Mesenchymal stem cell (in vitro differentiated cells and primary cell): ENCODE data around the gene ERN1.

Source experiments
- DNase-seq: peaks from one replicate; pipeline ENCODE4 v3.0.0-alpha.2; 2013
- H2AFZ ChIP-seq: one replicate; pipeline ENCODE4 v1.6.1; 2013; ENCODE audit warnings: low read depth, mild to moderate bottlenecking, control low read depth, inconsistent platforms, low read length, moderate library complexity
- H2AK5ac ChIP-seq: 2 replicates; pipeline ENCODE4 v1.6.1; 2013; ENCODE audit warnings: low read length, moderate library complexity, mild to moderate bottlenecking, inconsistent platforms; ENCODE audit not compliant: severe bottlenecking
- H2BK120ac ChIP-seq: one replicate; pipeline ENCODE4 v1.6.1; 2013; ENCODE audit warnings: low read depth, mild to moderate bottlenecking, inconsistent platforms, low read length, moderate library complexity
- H2BK12ac ChIP-seq, 2 experiments: one replicate each; pipeline ENCODE4 v1.6.1; 2013; ENCODE audit warnings: inconsistent platforms in 2 of 2, low read length in 2 of 2, mild to moderate bottlenecking in 2 of 2, moderate library complexity in 2 of 2, control low read depth in 1 of 2
- H2BK15ac ChIP-seq: one replicate; pipeline ENCODE4 v1.6.1; 2013; ENCODE audit warnings: mild to moderate bottlenecking, low read depth, inconsistent platforms; ENCODE audit not compliant: poor library complexity, severe bottlenecking
- H2BK5ac ChIP-seq: 2 replicates; pipeline ENCODE4 v1.6.1; 2013; ENCODE audit warnings: low read depth, mild to moderate bottlenecking, low read length, control low read depth, inconsistent platforms; ENCODE audit not compliant: poor library complexity, severe bottlenecking
- H3K14ac ChIP-seq, 2 experiments: one replicate each; pipeline ENCODE4 v1.6.1; 2013; ENCODE audit warnings: inconsistent platforms in 2 of 2, low read length in 2 of 2, control low read depth in 1 of 2, mild to moderate bottlenecking in 1 of 2, moderate library complexity in 1 of 2
- H3K18ac ChIP-seq, 2 experiments: one replicate each; pipeline ENCODE4 v1.6.1; 2013; ENCODE audit warnings: inconsistent platforms in 2 of 2, low read length in 2 of 2, control low read depth in 1 of 2, low read depth in 1 of 2, mild to moderate bottlenecking in 1 of 2
- H3K23ac ChIP-seq, 2 experiments: one replicate each; pipeline ENCODE4 v1.6.1; 2013; ENCODE audit warnings: inconsistent platforms in 2 of 2, low read length in 2 of 2, mild to moderate bottlenecking in 2 of 2, moderate library complexity in 2 of 2, control low read depth in 1 of 2
- H3K27ac ChIP-seq: 2 replicates; pipeline ENCODE4 v1.5.1; 2013; ENCODE audit warnings: mild to moderate bottlenecking, moderate library complexity, low read length, control low read depth, inconsistent platforms; ENCODE audit not compliant: poor library complexity, severe bottlenecking
- H3K27me3 ChIP-seq, 2 experiments: 2 replicates each; pipeline versions ENCODE4 v1.6.1 to v1.7.0; 2013; ENCODE audit warnings: low read length in 2 of 2, mild to moderate bottlenecking in 2 of 2, moderate library complexity in 2 of 2, control low read depth in 1 of 2, inconsistent platforms in 1 of 2; ENCODE audit not compliant: control insufficient read depth in 1 of 2, insufficient read depth in 1 of 2
- H3K36me3 ChIP-seq, 2 experiments: 2 replicates each; pipeline versions ENCODE4 v1.6.1 to v1.7.0; 2013; ENCODE audit warnings: low read length in 2 of 2, control low read depth in 1 of 2, inconsistent platforms in 1 of 2, low read depth in 1 of 2, mild to moderate bottlenecking in 1 of 2; ENCODE audit not compliant: insufficient read depth in 2 of 2, control insufficient read depth in 1 of 2
- H3K4ac ChIP-seq, 2 experiments: one replicate each; pipeline ENCODE4 v1.6.1; 2013; ENCODE audit warnings: inconsistent platforms in 2 of 2, low read length in 2 of 2, mild to moderate bottlenecking in 2 of 2, moderate library complexity in 2 of 2, control low read depth in 1 of 2, low read depth in 1 of 2
- H3K4me1 ChIP-seq: 2 replicates; pipeline ENCODE4 v1.6.1; 2013; ENCODE audit warnings: low read depth, low read length, control low read depth; ENCODE audit not compliant: control insufficient read depth, insufficient read depth
- H3K4me2 ChIP-seq: 2 replicates; pipeline ENCODE4 v1.6.1; 2013; ENCODE audit warnings: low read length, mild to moderate bottlenecking, inconsistent platforms; ENCODE audit not compliant: poor library complexity, severe bottlenecking
- H3K4me3 ChIP-seq, 2 experiments: 2 replicates each; pipeline versions ENCODE4 v1.5.1 to v1.7.0; 2013; ENCODE audit warnings: low read length in 2 of 2, mild to moderate bottlenecking in 2 of 2, control low read depth in 1 of 2, low read depth in 1 of 2; ENCODE audit not compliant: insufficient read depth in 1 of 2
- H3K79me1 ChIP-seq: replicated peaks from 2 replicates; pipeline ENCODE4 v1.6.1; 2013; ENCODE audit warnings: mild to moderate bottlenecking, control low read depth, low read length, inconsistent platforms; ENCODE audit not compliant: poor library complexity, severe bottlenecking
- H3K9ac ChIP-seq: 2 replicates; pipeline ENCODE4 v1.7.0; 2013; ENCODE audit warnings: mild to moderate bottlenecking, low read length, moderate library complexity
- H3K9me3 ChIP-seq: 2 replicates; pipeline ENCODE4 v1.7.0; 2013; ENCODE audit warnings: mild to moderate bottlenecking, low read length; ENCODE audit not compliant: control insufficient read depth
- H4K8ac ChIP-seq: one replicate; pipeline ENCODE4 v1.6.1; 2013; ENCODE audit warnings: inconsistent platforms, mild to moderate bottlenecking, low read length, moderate library complexity
- H4K91ac ChIP-seq: one replicate; pipeline ENCODE4 v1.6.1; 2013; ENCODE audit warnings: mild to moderate bottlenecking, low read length, inconsistent platforms
- WGBS: methylation state at CpG from one replicate; pipeline ENCODE4 v1.1.7; 2013; ENCODE audit warnings: mixed read lengths; 5-methylcytosine and 5-hydroxymethylcytosine counted together

Gene ERN1

GRCh38 chr17:64074704-64075426 is 55.1 kb downstream of the ERN1 start:
- Histone ChIP-seq H3K79me1 (no peaks in the 10 kb centered on the region), H2AFZ (no peak overlapping the region), H3K4me2 (peak overlapping the region; percentile 31), H4K91ac (no peak overlapping the region), H3K9ac (no peak overlapping the region), H2BK15ac (no peak overlapping the region), H3K27me3 (no peaks in the 10 kb centered on the region), H3K4me3 (no peak overlapping the region), H2BK120ac (no peak overlapping the region), H2AK5ac (no peak overlapping the region), H3K27ac (peak overlapping the region; percentile 72), H3K4me1 (peaks cover 8% of the 10 kb centered on the region), H3K36me3 (peaks cover 16 to 67% of the 10 kb centered on the region in 2 experiments), H3K23ac (no peak overlapping the region), H3K4ac (no peak overlapping the region), H3K14ac (no peak overlapping the region), H3K18ac (no peak overlapping the region), H2BK5ac (no peak overlapping the region), H3K9me3 (peaks cover 11% of the 10 kb centered on the region), H2BK12ac (no peak overlapping the region), H4K8ac (no peak overlapping the region)
- 99% methylated on average over 6 of the region's 6 CpGs for WGBS
- peak; percentile 88 for DNase-seq

- no peaks in the 10 kb centered on the region for H3K27me3 ChIP-seq
- H3K4me1 ChIP-seq = peaks cover 8% of the 10 kb centered on the region
- H4K91ac ChIP-seq = no peak overlapping the region
- no peak overlapping the region for H3K23ac ChIP-seq
- no peak overlapping the region for H2BK5ac ChIP-seq
- H4K8ac ChIP-seq = no peak overlapping the region
- 96% methylated on average over 6 of the region's 9 CpGs for WGBS
- no peak overlapping the region for H2AFZ ChIP-seq
- no peaks in the 10 kb centered on the region for H3K79me1 ChIP-seq
- H3K27ac ChIP-seq = peak overlapping the region; percentile 72
- DNase-seq = no peak
- no peak overlapping the region for H2BK120ac ChIP-seq
- H3K9ac ChIP-seq = no peak overlapping the region
- H2AK5ac ChIP-seq = peak overlapping the region; percentile 29
- peaks cover 19% of the 10 kb centered on the region for H3K9me3 ChIP-seq
- H2BK15ac ChIP-seq = no peak overlapping the region
- H3K18ac ChIP-seq = no peak overlapping the region
- no peak overlapping the region for H3K14ac ChIP-seq
- H3K36me3 ChIP-seq = peaks cover 22 to 67% of the 10 kb centered on the region in 2 experiments
- H3K4me3 ChIP-seq = no peak overlapping the region
- H3K4ac ChIP-seq = no peak overlapping the region
- H2BK12ac ChIP-seq = no peak overlapping the region
- no peak overlapping the region for H3K4me2 ChIP-seq
Observed at GRCh38 chr17:64073771-64074703, 55.9 kb downstream of the ERN1 start.

DNA sequence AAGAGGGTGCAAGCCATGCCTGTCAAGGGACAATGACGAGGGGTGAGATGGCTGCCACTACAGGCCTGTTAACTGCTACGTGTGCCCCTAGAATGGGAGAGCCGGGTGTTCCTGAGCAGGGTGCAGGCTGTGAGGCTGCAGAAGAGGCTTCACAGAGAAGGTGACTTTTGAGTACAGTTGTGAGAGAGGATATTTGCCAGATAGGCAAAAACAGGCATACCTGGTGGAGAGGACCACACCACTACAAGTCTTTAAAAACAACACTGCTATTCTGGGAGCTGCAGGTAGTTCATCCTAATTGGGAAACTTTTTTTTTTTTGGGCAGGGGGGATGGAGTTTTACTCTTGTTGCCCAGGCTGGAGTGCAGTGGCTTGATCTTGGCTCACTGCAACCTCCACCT is 58.8 kb downstream of the ERN1 start:
- Histone ChIP-seq H3K27ac (no peak overlapping the region), H3K9me3 (peaks cover 26% of the 10 kb centered on the region), H3K79me1 (no peaks in the 10 kb centered on the region), H2BK15ac (no peak overlapping the region), H3K4me2 (no peak overlapping the region), H3K4me1 (peaks cover 8% of the 10 kb centered on the region), H2AFZ (no peak overlapping the region), H4K91ac (no peak overlapping the region), H3K14ac (no peak overlapping the region), H3K9ac (no peak overlapping the region), H2BK120ac (no peak overlapping the region), H3K27me3 (no peaks in the 10 kb centered on the region), H3K4me3 (no peak overlapping the region), H2BK12ac (no peak overlapping the region), H2AK5ac (no peak overlapping the region), H3K23ac (no peak overlapping the region), H3K18ac (no peak overlapping the region), H3K36me3 (peaks cover 29 to 75% of the 10 kb centered on the region in 2 experiments), H4K8ac (no peak overlapping the region), H3K4ac (no peak overlapping the region), H2BK5ac (no peak overlapping the region)
- 85% methylated on average over 3 of the region's 3 CpGs for WGBS
- DNase-seq = no peak

DNA sequence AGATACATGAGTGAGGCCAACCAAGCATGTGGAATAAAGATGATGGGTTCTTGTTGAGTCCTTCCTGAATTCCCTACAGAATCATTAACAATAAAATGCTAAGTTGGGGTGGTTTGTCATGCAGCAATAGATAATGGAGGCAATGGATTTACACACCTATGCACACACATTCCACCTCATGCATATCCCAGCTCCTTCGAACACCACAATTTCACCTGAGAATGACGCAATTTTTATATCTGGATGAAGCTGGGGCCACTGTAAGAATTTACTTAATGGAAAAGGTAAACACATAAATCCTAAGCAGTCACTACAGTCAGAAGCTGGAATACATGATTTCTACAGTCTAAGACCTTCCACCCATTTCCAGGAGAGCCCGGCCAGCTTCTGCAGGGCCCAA is 59.7 kb downstream of the ERN1 start:
- 100% methylated on average over 3 of the region's 3 CpGs for WGBS

More for the DNA sequence above, 59.7 kb downstream of the ERN1 start:
- no peak overlapping the region for H2BK5ac ChIP-seq
- H3K4me3 ChIP-seq = no peak overlapping the region
- H2AK5ac ChIP-seq = no peak overlapping the region
- H4K8ac ChIP-seq = no peak overlapping the region
- no peak overlapping the region for H3K14ac ChIP-seq
- peaks cover 29 to 84% of the 10 kb centered on the region in 2 experiments for H3K36me3 ChIP-seq
- H3K23ac ChIP-seq = no peak overlapping the region
- no peak overlapping the region for H2BK15ac ChIP-seq
- DNase-seq = no peak
- no peak overlapping the region for H3K18ac ChIP-seq
- H3K79me1 ChIP-seq = no peaks in the 10 kb centered on the region
- no peak overlapping the region for H2BK12ac ChIP-seq
- no peak overlapping the region for H2AFZ ChIP-seq
- no peak overlapping the region for H4K91ac ChIP-seq
- no peak overlapping the region for H2BK120ac ChIP-seq
- no peak overlapping the region for H3K9ac ChIP-seq
- H3K9me3 ChIP-seq = peaks cover 26% of the 10 kb centered on the region
- H3K27ac ChIP-seq = no peak overlapping the region
- no peaks in the 10 kb centered on the region for H3K27me3 ChIP-seq
- H3K4ac ChIP-seq = no peak overlapping the region
- peaks cover 4% of the 10 kb centered on the region for H3K4me1 ChIP-seq
- no peak overlapping the region for H3K4me2 ChIP-seq
